ENCODE results near the gene GIPC3.

GRCh38 chr19:3612901-3613741 is 27.8 kb downstream of the GIPC3 start:
- TF ChIP-seq CTCF (IDR thresholded peaks at IDR 0.05) (no peak), GATA2 (CRISPR knock-in tag; IDR thresholded peaks at IDR 0.05) (no peak), ZBTB33 (IDR thresholded peaks at IDR 0.05; ENCODE audit: borderline replicate concordance, low read depth) (no peak), REST (IDR thresholded peaks at IDR 0.05; ENCODE audit: low read depth, low read length) (no peak), PBX3 (IDR thresholded peaks at IDR 0.05) (no peak), POLR2AphosphoS5 (IDR thresholded peaks at IDR 0.05; ENCODE audit: low read depth, low read length) (no peak), MAX (IDR thresholded peaks at IDR 0.05; ENCODE audit: low read depth) (no peak)

Measured in SK-N-SH (cell line).